GM18909 (cell line): ENCODE measurements around the gene OR9G1.
"Not testable (repeated sequence)": the region's sequence is repeated elsewhere in the genome, so short reads cannot be mapped to it uniquely, and the experiment has no call there.

Experiments
- ATAC-seq: cut with Tn5 transposase; IDR thresholded peaks from one replicate; pipeline ENCODE4 v1.9.1; 2021; ENCODE audit warnings: mild to moderate bottlenecking; ENCODE audit not compliant: unreplicated experiment, poor library complexity

The OR9G1 gene, protein sequence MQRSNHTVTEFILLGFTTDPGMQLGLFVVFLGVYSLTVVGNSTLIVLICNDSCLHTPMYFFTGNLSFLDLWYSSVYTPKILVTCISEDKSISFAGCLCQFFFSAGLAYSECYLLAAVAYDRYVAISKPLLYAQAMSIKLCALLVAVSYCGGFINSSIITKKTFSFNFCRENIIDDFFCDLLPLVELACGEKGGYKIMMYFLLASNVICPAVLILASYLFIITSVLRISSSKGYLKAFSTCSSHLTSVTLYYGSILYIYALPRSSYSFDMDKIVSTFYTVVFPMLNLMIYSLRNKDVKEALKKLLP

DNA sequence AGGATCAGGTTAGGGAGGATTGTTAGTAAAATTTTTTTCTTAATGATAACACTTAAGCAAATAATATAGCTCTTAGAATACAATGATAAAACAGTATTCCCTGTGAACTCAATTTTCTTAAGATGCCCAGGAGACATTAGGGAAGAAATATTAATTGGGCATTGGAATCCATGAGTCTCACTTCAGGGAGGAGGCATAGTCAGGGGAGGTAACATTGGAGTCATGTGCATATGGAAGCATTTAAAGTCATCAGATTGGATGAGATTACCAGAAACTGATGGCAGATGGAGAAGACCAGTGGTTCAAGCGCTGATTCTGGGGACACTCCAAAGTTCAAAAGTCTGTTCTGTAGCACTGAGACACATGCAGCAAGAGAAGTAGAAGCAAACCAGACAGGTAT, at the start of gene OR9G1:
Gene OR9G1, plus strand, starts transcription at position 301 of the 400 bp plus-strand sequence. CDS start 1,293 bp downstream, outside the sequence.
- ATAC-seq = no peak

DNA sequence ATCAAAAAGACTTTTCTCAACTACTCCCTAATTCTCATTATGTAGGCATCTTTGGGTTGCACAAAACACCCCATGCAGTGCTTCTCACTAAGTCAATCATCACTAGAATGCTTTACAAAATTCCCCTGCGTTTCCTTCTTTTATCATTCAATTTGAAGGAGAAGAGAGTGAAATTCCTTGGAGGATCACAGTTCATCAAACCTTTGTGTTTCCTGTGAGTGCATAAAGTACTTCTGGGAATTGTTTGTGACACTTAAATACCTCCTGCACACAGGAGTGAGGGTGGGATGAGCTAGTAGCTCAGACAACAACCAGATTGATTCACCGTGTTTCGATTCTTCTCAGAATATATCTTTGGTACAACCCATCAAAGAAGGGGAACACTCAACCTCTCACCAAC, 39.1 kb upstream of the OR9G1 start:
- no peak for ATAC-seq

DNA sequence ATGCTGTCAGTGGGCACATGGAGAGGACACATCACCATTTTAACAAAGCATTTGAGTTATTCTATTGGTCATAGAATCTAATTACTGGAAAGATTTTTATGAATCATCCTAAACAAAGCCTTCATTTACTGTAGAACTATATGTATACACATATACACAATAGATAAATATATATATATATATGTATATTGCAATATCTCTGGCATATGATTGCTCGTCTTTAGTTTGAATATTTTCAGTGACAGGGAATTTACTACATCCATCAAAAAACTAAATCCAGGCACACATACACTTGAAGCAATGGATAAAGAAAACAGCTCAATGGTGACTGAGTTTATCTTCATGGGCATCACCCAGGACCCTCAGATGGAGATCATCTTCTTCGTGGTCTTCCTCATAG, 35.5 kb upstream of the OR9G1 start, which contains the start of gene OR5AR1:
Gene OR5AR1, plus strand, starts transcription at position 301 of the 400 bp plus-strand sequence. Its CDS starts 0 bp downstream, at position 301.
- ATAC-seq = no peak

DNA sequence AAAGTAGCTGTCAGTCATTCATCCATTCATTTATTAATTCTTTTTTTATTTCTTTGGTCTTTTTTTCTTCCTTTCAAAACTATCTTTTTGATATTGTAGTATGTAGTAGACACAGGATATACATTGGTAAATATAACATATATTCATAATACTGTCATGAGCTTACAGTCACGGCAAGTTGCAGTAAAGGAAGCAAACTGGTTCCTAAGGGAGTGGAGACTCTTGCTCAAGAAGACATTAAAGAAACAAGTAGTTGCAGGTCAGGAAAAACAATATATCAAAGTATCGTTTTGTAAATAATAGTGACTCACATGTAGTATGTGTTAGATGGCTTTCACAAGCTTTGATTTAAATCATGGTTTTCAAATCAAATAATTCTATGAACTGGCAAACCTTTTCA, 27.9 kb upstream of the OR9G1 start:
- ATAC-seq = no peak

DNA sequence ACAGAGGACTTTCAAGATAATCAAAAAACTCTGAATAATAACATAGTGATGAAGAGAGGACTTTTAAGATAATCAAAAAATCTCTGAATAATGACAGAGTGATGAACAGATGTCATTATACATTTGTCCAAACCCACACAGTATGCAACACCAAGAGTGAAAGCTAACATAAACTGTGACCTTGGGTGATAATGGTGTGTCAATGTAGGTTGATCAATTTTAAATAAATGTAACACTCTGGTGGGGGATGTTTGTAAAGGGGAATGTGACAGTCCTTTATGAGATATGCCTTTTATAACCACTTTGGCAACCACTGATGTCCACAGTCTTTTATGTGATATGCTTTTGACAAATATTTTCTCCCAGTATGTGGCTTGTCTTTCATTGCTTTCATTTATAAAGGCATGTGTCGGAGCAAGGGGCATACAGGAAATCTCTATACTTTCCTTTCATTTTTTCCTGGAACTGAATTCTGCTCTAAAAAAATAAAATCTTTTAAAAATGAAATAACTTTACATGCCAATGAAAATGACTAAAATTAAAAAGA, 10.3 kb upstream of the OR9G1 start:
- ATAC-seq = no peak

DNA sequence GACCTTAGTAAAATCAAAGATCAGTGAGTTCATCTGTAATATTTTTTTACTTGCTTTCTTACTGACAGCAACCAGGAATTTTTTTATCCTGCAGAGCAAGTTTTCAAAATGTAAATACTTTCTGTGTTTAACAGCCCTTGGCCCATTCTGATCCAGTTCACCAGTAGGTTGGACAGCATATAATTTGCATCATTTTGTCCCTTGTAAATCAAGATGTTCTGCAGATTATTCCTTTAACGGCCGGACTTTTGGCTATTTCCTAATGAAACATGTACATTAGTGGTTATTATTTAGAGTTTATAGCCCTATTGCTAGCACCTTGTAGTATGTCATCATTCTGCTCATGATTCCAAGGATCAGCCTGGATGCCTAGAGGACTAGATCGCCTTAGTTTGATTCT, 7.7 kb upstream of the OR9G1 start:
- ATAC-seq = not testable (repeated sequence)

DNA sequence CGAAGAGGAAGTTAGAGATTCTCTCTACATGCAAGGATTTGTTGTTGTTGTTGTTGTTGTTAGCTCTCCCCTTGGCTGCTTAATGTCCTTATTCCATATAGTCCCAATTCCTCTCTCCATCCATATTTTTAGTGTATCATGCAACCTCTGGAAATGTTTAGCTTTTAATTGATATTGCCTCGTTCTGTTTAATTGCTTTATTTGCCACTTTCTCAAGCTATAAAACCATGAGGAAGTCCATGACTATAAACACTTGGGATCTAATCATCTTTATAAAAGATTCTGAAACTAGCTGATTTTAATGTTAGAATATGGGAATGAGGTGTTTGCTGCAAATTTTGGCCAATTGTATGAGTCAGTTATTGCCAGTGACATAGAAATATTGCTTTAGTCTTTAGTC, 5.5 kb upstream of the OR9G1 start:
- ATAC-seq = no peak

DNA sequence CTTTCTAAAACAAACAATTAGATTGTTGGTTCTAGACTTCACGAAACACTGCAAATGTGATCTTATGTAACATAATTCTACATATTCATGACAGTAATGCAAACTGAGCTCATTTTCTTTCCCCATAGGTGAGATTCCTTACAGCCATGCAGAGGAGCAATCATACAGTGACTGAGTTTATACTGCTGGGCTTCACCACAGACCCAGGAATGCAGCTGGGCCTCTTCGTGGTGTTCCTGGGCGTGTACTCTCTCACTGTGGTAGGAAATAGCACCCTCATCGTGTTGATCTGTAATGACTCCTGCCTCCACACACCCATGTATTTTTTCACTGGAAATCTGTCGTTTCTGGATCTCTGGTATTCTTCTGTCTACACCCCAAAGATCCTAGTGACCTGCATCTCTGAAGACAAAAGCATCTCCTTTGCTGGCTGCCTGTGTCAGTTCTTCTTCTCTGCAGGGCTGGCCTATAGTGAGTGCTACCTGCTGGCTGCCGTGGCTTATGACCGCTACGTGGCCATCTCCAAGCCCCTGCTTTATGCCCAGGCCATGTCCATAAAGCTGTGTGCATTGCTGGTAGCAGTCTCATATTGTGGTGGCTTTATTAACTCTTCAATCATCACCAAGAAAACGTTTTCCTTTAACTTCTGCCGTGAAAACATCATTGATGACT, 1.5 kb downstream of the OR9G1 start:
- no peak for ATAC-seq

DNA sequence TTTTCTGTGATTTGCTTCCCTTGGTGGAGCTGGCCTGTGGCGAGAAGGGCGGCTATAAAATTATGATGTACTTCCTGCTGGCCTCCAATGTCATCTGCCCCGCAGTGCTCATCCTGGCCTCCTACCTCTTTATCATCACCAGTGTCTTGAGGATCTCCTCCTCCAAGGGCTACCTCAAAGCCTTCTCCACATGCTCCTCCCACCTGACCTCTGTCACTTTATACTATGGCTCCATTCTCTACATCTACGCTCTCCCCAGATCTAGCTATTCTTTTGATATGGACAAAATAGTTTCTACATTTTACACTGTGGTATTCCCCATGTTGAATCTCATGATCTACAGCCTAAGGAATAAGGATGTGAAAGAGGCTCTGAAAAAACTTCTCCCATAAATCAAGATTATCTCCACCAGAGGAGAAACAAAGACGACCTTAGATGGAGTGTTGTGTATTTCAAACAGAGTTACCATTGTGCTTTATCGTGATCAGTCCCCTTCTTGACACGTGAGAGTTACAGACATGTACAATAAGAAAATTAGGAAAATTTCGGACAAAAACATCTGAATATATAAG, 2.1 kb downstream of the OR9G1 start:
- ATAC-seq = no peak

DNA sequence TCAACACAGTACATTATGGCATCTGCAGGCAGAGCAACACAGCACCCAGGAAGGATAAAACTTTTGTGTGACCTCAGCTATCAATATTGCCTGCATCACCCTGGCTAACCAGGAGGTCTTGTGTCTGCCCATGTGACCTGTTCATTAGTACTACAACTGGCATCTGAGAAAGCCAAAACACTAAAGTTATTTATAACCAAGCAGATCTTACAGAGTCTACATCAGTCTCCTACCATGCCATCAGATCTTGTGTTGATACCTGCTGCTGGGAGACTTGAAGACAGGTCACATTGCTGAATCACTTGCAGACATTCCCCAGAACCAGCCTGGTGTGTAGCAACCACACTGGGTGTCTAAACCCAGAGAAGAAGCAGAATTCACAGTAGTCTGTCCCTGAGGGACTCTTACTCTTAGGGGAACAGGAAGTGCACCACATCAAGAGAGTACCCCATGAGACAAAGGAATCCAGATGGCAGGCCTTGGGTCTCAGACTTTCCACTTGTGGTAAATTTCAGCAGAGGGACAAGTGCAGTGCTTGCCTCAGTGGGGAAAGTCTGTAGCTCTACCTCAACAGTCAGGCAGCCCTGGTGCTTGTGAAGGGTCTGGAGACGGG, 7.0 kb downstream of the OR9G1 start:
- ATAC-seq = no peak

DNA sequence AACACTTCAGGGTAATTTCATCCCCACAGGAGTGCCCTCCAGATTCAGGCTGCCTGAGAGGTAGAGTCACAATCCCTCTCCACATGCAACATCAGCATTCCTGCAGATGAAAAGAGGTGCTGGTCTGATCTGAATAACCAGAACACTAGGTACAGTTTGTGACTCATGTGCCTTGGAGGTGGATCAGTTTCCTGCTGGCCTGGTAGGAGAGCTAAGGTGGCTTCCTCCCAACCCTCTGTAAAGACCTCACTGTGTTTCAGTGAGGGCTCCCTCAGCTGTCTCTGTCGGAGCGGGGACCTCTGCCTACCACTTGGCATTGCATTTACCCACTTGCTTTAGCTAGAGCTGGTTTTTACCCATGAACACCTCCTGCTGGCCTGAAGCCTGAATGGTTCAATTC, 7.6 kb downstream of the OR9G1 start:
- ATAC-seq = no peak

DNA sequence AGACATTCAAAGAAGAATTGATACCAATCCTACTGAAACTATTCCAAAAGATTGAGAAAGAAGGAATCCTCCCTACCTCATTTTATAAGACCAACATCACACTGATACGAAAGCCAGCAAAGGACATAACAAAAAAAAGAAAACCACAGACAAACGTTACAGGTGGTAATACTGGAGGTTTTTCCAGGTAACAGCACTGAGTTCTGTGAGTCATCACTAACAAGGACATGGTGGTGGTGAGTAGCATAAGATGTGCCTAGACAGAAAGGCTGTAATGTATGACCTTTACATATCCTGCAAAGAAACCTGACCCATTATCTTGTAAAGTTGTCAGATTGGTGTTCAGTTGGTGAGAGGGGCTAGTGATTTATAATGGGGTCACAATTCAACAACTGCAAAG, 15.3 kb downstream of the OR9G1 start:
- no peak for ATAC-seq

DNA sequence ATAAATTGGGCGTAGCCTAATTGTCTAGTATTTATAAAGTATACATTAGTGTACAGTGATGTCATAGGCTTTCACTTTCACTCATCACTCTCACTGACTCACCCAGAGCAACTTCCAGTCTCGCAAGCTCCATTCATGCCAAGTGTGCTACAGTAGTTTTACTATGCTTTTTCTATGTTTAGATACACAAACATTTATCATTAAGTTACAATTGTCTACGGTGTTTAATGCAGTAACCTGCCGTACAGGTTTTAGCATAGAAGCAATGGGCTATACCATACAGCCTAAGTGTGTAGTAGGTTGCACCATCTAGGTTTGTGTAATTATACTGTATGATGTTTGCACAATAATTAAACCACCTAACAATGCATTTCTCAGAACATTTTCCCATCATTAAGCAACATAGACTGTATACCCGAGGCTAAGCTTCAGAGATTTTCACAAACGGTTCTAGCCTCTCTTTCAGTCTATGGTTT, 17.5 kb downstream of the OR9G1 start:
- ATAC-seq = no peak

DNA sequence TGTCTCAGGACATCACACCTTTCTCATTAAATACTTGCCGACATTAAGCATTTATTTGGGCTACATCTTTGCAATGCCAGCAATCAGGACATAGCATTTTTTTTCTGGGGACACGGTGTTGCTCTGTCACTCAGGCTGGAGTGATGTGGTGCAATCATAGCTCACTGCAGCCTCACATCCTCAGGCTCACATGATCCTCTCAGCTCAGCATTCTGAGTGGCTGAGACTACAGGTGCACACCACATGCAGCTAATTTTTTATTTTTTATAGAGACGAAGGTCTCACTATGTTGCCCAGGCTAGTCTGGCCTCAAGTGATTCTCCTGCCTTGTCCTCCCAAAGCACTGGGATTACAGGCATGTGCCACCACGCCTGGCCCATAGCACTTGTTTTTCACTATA, 21.6 kb downstream of the OR9G1 start:
- ATAC-seq = no peak

DNA sequence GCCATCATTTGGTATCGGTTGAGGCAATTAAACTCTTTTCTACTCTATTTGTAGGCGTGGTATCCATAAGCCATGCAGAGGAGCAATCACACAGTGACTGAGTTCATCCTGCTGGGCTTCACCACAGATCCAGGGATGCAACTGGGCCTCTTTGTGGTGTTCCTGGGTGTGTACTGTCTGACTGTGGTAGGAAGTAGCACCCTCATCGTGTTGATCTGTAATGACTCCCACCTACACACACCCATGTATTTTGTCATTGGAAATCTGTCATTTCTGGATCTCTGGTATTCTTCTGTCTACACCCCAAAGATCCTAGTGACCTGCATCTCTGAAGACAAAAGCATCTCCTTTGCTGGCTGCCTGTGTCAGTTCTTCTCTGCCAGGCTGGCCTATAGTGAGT, 41.2 kb downstream of the OR9G1 start:
- ATAC-seq = no peak

DNA sequence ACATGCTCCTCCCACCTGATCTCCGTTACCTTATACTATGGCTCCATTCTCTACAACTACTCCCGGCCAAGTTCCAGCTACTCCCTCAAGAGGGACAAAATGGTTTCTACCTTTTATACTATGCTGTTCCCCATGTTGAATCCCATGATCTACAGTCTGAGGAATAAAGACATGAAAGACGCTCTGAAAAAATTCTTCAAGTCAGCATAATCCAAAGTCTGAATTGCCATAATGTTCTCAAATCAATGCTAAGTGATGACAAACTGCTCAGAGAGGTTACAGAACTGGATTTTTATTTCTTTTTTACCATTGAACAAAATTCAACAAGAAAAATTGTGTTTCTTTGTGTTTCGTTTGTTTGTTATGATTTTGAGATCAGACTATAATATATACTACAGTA, 42.0 kb downstream of the OR9G1 start:
- no peak for ATAC-seq

DNA sequence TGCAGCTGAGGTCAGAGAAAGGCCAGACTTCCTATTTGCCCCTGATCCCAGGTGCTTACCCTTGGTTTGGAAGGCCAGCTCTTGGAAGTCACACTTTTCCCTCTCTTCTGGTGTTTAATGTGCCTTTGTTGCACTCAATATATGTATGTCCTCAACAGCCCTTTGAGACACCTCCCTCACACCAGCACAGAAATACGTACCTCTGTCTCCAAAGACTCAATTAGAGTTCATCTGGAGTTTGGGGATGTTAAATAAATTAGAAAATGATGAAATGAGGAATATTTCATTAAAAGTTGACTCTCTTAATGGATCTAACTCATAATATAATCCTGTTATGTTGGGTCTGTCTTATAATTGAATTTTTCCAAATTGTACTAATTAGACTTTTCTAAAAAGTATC, 49.7 kb downstream of the OR9G1 start, which contains the start of gene OR9G4:
Gene OR9G4, minus strand, starts transcription at position 101 of the 400 bp plus-strand sequence. CDS start 4,931 bp downstream, outside the sequence.
- ATAC-seq = no peak

DNA sequence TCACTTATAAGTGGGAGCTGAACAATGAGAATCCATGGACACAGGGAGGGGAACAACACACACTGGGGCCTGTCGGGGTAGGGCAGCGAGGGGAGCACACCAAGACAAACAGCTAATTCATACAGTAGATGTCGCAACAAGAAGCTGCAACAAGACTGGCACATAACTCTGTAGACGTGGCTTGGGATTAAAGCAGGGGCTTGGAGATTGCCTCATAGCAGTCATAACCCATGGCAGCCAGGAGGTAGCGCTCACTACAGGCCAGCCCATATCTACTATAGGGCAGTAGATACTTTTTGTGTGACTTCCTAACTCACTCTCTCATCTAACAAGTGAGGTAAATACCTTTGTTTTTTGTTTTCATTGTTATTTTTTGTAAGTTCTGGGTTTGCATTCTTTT, 51.3 kb downstream of the OR9G1 start:
- no peak for ATAC-seq

DNA sequence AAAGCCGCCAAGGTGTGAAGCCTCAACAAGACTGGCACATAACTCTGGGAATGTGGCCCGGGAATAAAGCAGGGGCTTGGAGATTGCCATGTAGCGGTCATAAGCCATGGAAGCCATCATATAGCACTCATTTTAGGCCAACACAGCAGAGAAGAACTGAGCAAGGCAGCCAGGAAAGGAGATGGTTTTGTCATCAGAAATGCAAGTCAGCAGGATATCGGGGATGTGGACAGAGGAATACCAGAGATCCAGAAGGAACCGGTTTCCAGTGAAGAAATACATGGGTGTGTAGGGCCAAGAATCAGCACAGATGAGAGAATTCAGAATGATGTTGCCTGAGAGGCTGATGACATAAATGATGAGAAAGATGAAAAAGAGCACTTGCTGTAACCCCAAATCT, 52.6 kb downstream of the OR9G1 start:
- no peak for ATAC-seq
